Stomach (tissue), 4 donors: ENCODE results near the gene GOLGA2.

Source experiments
- POLR2A ChIP-seq, 4 donors: fragments of 450-650 bp; IDR thresholded peaks; one replicate each; pipeline ENCODE4 v1.6.1; 2016; ENCODE audit warnings: antibody characterized with exemption in 4 of 4, control low read depth in 2 of 4, mild to moderate bottlenecking in 1 of 4, moderate library complexity in 1 of 4
- POLR2AphosphoS5 ChIP-seq, 3 donors: sonication (generic); formaldehyde crosslinking; IDR thresholded peaks; one replicate each; pipeline ENCODE4 v1.6.1; 2016; ENCODE audit warnings: antibody characterized with exemption in 3 of 3
- TF ChIP-seq, protein P1 (sequence below), 7 experiments: fragments of 450-650 bp in 4 of 7; fragments of 200-600 bp in 3 of 7; sonication (generic) in 3 of 7; IDR thresholded peaks; one replicate each; pipeline ENCODE4 v1.5.1; 2016 to 2019; ENCODE audit warnings: antibody characterized with exemption in 7 of 7, control low read depth in 2 of 7, mild to moderate bottlenecking in 1 of 7

DNA sequence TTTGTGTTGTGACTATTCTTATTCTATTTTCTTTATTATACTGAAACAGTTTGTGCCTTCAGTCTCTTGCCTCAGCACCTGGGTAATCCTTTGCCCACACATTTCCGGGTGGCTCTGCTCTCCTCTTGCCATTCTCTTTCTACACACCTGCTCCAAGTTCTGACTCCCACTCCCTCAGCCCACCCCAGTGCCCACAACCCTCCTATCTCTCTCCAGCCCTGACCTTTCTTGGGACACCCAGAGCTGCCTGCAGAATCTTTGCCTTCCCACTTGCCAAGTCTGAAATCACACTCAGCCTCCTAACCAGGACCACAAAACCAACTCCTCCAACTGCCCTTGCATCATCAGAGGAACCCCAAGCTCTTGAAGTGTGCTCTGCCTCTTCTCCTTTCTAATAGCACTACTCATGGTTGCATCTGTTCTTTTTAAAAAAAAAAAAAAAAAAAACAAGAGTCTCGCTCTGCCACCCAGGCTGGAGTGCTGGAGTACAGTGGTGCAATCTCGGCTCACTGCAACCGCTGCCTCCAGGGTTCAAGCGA is 4.3 kb upstream of the GOLGA2 start:
- TF ChIP-seq, protein P1, sequence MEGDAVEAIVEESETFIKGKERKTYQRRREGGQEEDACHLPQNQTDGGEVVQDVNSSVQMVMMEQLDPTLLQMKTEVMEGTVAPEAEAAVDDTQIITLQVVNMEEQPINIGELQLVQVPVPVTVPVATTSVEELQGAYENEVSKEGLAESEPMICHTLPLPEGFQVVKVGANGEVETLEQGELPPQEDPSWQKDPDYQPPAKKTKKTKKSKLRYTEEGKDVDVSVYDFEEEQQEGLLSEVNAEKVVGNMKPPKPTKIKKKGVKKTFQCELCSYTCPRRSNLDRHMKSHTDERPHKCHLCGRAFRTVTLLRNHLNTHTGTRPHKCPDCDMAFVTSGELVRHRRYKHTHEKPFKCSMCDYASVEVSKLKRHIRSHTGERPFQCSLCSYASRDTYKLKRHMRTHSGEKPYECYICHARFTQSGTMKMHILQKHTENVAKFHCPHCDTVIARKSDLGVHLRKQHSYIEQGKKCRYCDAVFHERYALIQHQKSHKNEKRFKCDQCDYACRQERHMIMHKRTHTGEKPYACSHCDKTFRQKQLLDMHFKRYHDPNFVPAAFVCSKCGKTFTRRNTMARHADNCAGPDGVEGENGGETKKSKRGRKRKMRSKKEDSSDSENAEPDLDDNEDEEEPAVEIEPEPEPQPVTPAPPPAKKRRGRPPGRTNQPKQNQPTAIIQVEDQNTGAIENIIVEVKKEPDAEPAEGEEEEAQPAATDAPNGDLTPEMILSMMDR (IDR thresholded peaks at IDR 0.05): no peak
- TF ChIP-seq POLR2A (IDR thresholded peaks at IDR 0.05) (no peak), POLR2AphosphoS5 (IDR thresholded peaks at IDR 0.05) (no peak)
